ENCODE results near the gene PAX2.
A peak's percentile ranks its signal among the peaks of the same experiment; 100 is the strongest.

PAX2 gene

GRCh38 chr10:100743626-100744135, 1.7 kb upstream of the PAX2 start:
- H3K4me3 ChIP-seq (ENCODE audit: insufficient read depth, low read length, poor library complexity, severe bottlenecking), result no peak overlapping the region
- H3K27ac ChIP-seq (ENCODE audit: low read depth, low read length), result no peak overlapping the region
- H3F3A ChIP-seq (ENCODE audit: insufficient read depth), result no peaks in the 10 kb centered on the region
- H3K79me2 ChIP-seq (ENCODE audit: insufficient read depth, low read length), result no peaks in the 10 kb centered on the region
- H3K27me3 ChIP-seq (ENCODE audit: low read length), result no peaks in the 10 kb centered on the region
- no peaks in the 10 kb centered on the region for H3K9me3 ChIP-seq (ENCODE audit: insufficient read depth, low read length)
- no peaks in the 10 kb centered on the region for H3K36me3 ChIP-seq (ENCODE audit: low read length)
- H3K9me2 ChIP-seq (replicated peaks; ENCODE audit: insufficient read depth, low read length), result no peaks in the 10 kb centered on the region
- no peak for TF ChIP-seq EZH2phosphoT487 (conservative IDR thresholded peaks at IDR 0.05; ENCODE audit: low read length)
- TF ChIP-seq CTCF (IDR thresholded peaks at IDR 0.05; ENCODE audit: insufficient read depth, low read length, poor library complexity, severe bottlenecking), result peak; percentile 69
- H2AFZ ChIP-seq (ENCODE audit: low read depth, low read length, severe bottlenecking), result no peak overlapping the region
- H3K9ac ChIP-seq (ENCODE audit: low read length), result no peak overlapping the region
- no peak overlapping the region for H3K4me2 ChIP-seq (ENCODE audit: low read depth, low read length, poor library complexity, severe bottlenecking)
- H4K20me1 ChIP-seq (ENCODE audit: low read depth, low read length), result no peaks in the 10 kb centered on the region

- Histone ChIP-seq H3K9me2 (replicated peaks; ENCODE audit: insufficient read depth, low read length) (no peaks in the 10 kb centered on the region), H3K79me2 (ENCODE audit: insufficient read depth, low read length) (no peaks in the 10 kb centered on the region), H3K4me3 (ENCODE audit: insufficient read depth, low read length, poor library complexity, severe bottlenecking) (no peak overlapping the region), H4K20me1 (ENCODE audit: low read depth, low read length) (no peaks in the 10 kb centered on the region), H3K27ac (ENCODE audit: low read depth, low read length) (no peak overlapping the region), H3K4me2 (ENCODE audit: low read depth, low read length, poor library complexity, severe bottlenecking) (no peak overlapping the region), H3F3A (ENCODE audit: insufficient read depth) (no peaks in the 10 kb centered on the region), H3K9ac (ENCODE audit: low read length) (no peak overlapping the region), H3K9me3 (ENCODE audit: insufficient read depth, low read length) (no peaks in the 10 kb centered on the region), H3K36me3 (ENCODE audit: low read length) (no peaks in the 10 kb centered on the region), H3K27me3 (ENCODE audit: low read length) (no peaks in the 10 kb centered on the region), H2AFZ (ENCODE audit: low read depth, low read length, severe bottlenecking) (no peak overlapping the region)
- TF ChIP-seq CTCF (IDR thresholded peaks at IDR 0.05; ENCODE audit: insufficient read depth, low read length, poor library complexity, severe bottlenecking) (no peak), EZH2phosphoT487 (conservative IDR thresholded peaks at IDR 0.05; ENCODE audit: low read length) (no peak)
Measured at GRCh38 chr10:100744136-100744986, 1.0 kb upstream of the PAX2 start.

GRCh38 chr10:100745882-100746783, 751 bp downstream of the PAX2 start:
- H3K79me2 ChIP-seq (ENCODE audit: insufficient read depth, low read length), result no peaks in the 10 kb centered on the region
- TF ChIP-seq EZH2phosphoT487 (conservative IDR thresholded peaks at IDR 0.05; ENCODE audit: low read length) (no peak), CTCF (IDR thresholded peaks at IDR 0.05; ENCODE audit: insufficient read depth, low read length, poor library complexity, severe bottlenecking) (no peak)
- no peaks in the 10 kb centered on the region for H3K9me2 ChIP-seq (replicated peaks; ENCODE audit: insufficient read depth, low read length)
- H3K4me3 ChIP-seq (ENCODE audit: insufficient read depth, low read length, poor library complexity, severe bottlenecking), result no peak overlapping the region
- no peak overlapping the region for H3K9ac ChIP-seq (ENCODE audit: low read length)
- no peak overlapping the region for H3K27ac ChIP-seq (ENCODE audit: low read depth, low read length)
- H3F3A ChIP-seq (ENCODE audit: insufficient read depth), result no peaks in the 10 kb centered on the region
- H3K27me3 ChIP-seq (ENCODE audit: low read length), result no peaks in the 10 kb centered on the region
- no peaks in the 10 kb centered on the region for H4K20me1 ChIP-seq (ENCODE audit: low read depth, low read length)
- H3K9me3 ChIP-seq (ENCODE audit: insufficient read depth, low read length), result no peaks in the 10 kb centered on the region
- H2AFZ ChIP-seq (ENCODE audit: low read depth, low read length, severe bottlenecking), result no peak overlapping the region
- H3K4me2 ChIP-seq (ENCODE audit: low read depth, low read length, poor library complexity, severe bottlenecking), result no peak overlapping the region
- no peaks in the 10 kb centered on the region for H3K36me3 ChIP-seq (ENCODE audit: low read length)
